GM19238 (cell line): ENCODE data around the gene SUMO3.

Experiments
- DNase-seq: peaks from one replicate; pipeline ENCODE4 v3.0.0; 2011; ENCODE audit warnings: low spot score; ENCODE audit not compliant: insufficient read length

SUMO3 gene

GRCh38 chr21:44780137-44780502 lies 37.7 kb downstream of the SUMO3 start:
- no peak for DNase-seq

- no peak for DNase-seq
These were observed 38.3 kb downstream of the SUMO3 start for GRCh38 chr21:44779417-44780136.

- no peak for DNase-seq
These were observed 38.9 kb downstream of the SUMO3 start for GRCh38 chr21:44778983-44779382.

- no peak for DNase-seq
These were observed 39.4 kb downstream of the SUMO3 start for GRCh38 chr21:44778499-44778911.

GRCh38 chr21:44778094-44778493 lies 39.8 kb downstream of the SUMO3 start:
- no peak for DNase-seq

- DNase-seq: no peak
These were observed 42.9 kb downstream of the SUMO3 start for GRCh38 chr21:44774972-44775371.

- DNase-seq: no peak
These were observed 44.5 kb downstream of the SUMO3 start for GRCh38 chr21:44773291-44773932.

GRCh38 chr21:44771896-44772525 lies 45.9 kb downstream of the SUMO3 start:
- DNase-seq: no peak

GRCh38 chr21:44767834-44768831 lies 49.7 kb downstream of the SUMO3 start:
- DNase-seq: no peak

- DNase-seq: no peak
These were observed 51.0 kb downstream of the SUMO3 start for GRCh38 chr21:44766818-44767354.

- DNase-seq: no peak
These were observed 51.6 kb downstream of the SUMO3 start for GRCh38 chr21:44766014-44766817.

- no peak for DNase-seq
These were observed 52.4 kb downstream of the SUMO3 start for GRCh38 chr21:44765231-44766013.

GRCh38 chr21:44764319-44765230 lies 53.3 kb downstream of the SUMO3 start:
- no peak for DNase-seq

GRCh38 chr21:44763451-44764318 lies 54.2 kb downstream of the SUMO3 start:
- no peak for DNase-seq

- DNase-seq: no peak
These were observed 54.8 kb downstream of the SUMO3 start for GRCh38 chr21:44763050-44763378.

GRCh38 chr21:44762221-44763049 lies 55.4 kb downstream of the SUMO3 start:
- no peak for DNase-seq

GRCh38 chr21:44761747-44762208 lies 56.1 kb downstream of the SUMO3 start:
- DNase-seq: no peak
